ENCODE data around the gene P2RY12.

- TF ChIP-seq CHD1 (IDR thresholded peaks at IDR 0.05; ENCODE audit: low read depth, low read length) (no peak), SIN3A (IDR thresholded peaks at IDR 0.05; ENCODE audit: low read depth, low read length) (no peak), ATF3 (IDR thresholded peaks at IDR 0.05; ENCODE audit: borderline replicate concordance, extremely low read depth, low read depth, low read length) (no peak), EZH2 (IDR thresholded peaks at IDR 0.05; ENCODE audit: borderline replicate concordance, control insufficient read depth, low read depth, low read length) (no peak), CTCF (IDR thresholded peaks at IDR 0.05 in 2 of 3, conservative IDR thresholded peaks at IDR 0.05 in 1 of 3; ENCODE audit: control insufficient read depth in 2 of 3, extremely low read depth in 1 of 3, insufficient read depth in 1 of 3, low read depth in 3 of 3, low read length in 3 of 3) (no peak), TAF1 (IDR thresholded peaks at IDR 0.05; ENCODE audit: borderline replicate concordance, low read depth, low read length) (no peak), POLR2AphosphoS2 (IDR thresholded peaks at IDR 0.05; ENCODE audit: low read depth, low read length) (no peak), YY1 (IDR thresholded peaks at IDR 0.05; ENCODE audit: low read depth, low read length) (no peak)
Measured at GRCh38 chr3:151430821-151431484, 46.4 kb upstream of the P2RY12 start.
